Measurements from ENCODE around the gene ARPC4.
"Not testable (repeated sequence)": the region's sequence is repeated elsewhere in the genome, so short reads cannot be mapped to it uniquely, and the experiment has no call there.

ARPC4 gene

GRCh38 chr3:9825451-9826040 lies 32.7 kb downstream of the ARPC4 start:
- no peak for DNase-seq

GRCh38 chr3:9826815-9827573 lies 34.1 kb downstream of the ARPC4 start:
- peak; percentile 28 for DNase-seq

- DNase-seq = no peak
Observed at GRCh38 chr3:9828801-9829755, 36.2 kb downstream of the ARPC4 start.

GRCh38 chr3:9831253-9831652 lies 38.4 kb downstream of the ARPC4 start:
- DNase-seq = no peak

- no peak for DNase-seq
Observed at GRCh38 chr3:9833078-9833477, 40.2 kb downstream of the ARPC4 start.

- no peak for DNase-seq
Observed at GRCh38 chr3:9834520-9835380, 41.9 kb downstream of the ARPC4 start.

GRCh38 chr3:9837701-9838582 lies 45.1 kb downstream of the ARPC4 start:
- peak; percentile 59 for DNase-seq

- no peak for DNase-seq
Observed at GRCh38 chr3:9838856-9839255, 46.0 kb downstream of the ARPC4 start.

- no peak for DNase-seq
Observed at GRCh38 chr3:9841015-9841414, 48.1 kb downstream of the ARPC4 start.

- DNase-seq = peak; percentile 83
Observed at GRCh38 chr3:9843715-9844438, 51.0 kb downstream of the ARPC4 start, which contains the start of gene RPUSD3. TSS of gene RPUSD3 (minus strand) at chr3:9844008. CDS start at chr3:9843990, 18 bp downstream.

GRCh38 chr3:9846231-9846630 lies 53.3 kb downstream of the ARPC4 start:
- DNase-seq = no peak

- DNase-seq = no peak
Observed at GRCh38 chr3:9846931-9847488, 54.1 kb downstream of the ARPC4 start.

GRCh38 chr3:9847870-9848269 lies 55.0 kb downstream of the ARPC4 start:
- DNase-seq = not testable (repeated sequence)

GRCh38 chr3:9848860-9849259 lies 56.0 kb downstream of the ARPC4 start:
- DNase-seq = not testable (repeated sequence)

GRCh38 chr3:9851383-9851782 lies 58.5 kb downstream of the ARPC4 start:
- not testable (repeated sequence) for DNase-seq

- not testable (repeated sequence) for DNase-seq
Observed at GRCh38 chr3:9851926-9852325, 59.0 kb downstream of the ARPC4 start.

GRCh38 chr3:9852528-9852927 lies 59.6 kb downstream of the ARPC4 start:
- no peak for DNase-seq

- DNase-seq = not testable (repeated sequence)
Observed at GRCh38 chr3:9854291-9854940, 61.5 kb downstream of the ARPC4 start.

- DNase-seq = no peak
Observed at GRCh38 chr3:9855594-9855993, 62.7 kb downstream of the ARPC4 start.
